SJSA1 (cell line): Measurements from ENCODE around the gene PAXIP1. TPM values are rescaled to one million over a fixed set of nuclear protein-coding genes. Genes with fewer than 3 reads are reported as not detected.

Source experiments
- DNase-seq, 2 experiments: peaks; one replicate each; pipeline ENCODE4 v3.0.0-alpha.2; 2015 to 2020; ENCODE audit warnings: low spot score in 2 of 2, low read depth in 1 of 2
- H3K27ac ChIP-seq: fragments of 250-450 bp; sonication (Bioruptor Pico); 2 replicates; pipeline ENCODE4 v1.5.1; 2020; ENCODE audit warnings: mild to moderate bottlenecking, moderate library complexity
- H3K27me3 ChIP-seq: fragments of 250-450 bp; sonication (Bioruptor Pico); replicated peaks from 2 replicates; pipeline ENCODE4 v1.5.1; 2020; ENCODE audit warnings: mild to moderate bottlenecking, moderate library complexity
- H3K36me3 ChIP-seq: fragments of 250-450 bp; sonication (Bioruptor Pico); 2 replicates; pipeline ENCODE4 v1.5.1; 2020; ENCODE audit warnings: mild to moderate bottlenecking
- H3K4me1 ChIP-seq: fragments of 250-450 bp; sonication (Bioruptor Pico); replicated peaks from 2 replicates; pipeline ENCODE4 v1.6.1; 2021; ENCODE audit warnings: mild to moderate bottlenecking
- H3K4me3 ChIP-seq: fragments of 250-450 bp; sonication (Bioruptor Pico); 2 replicates; pipeline ENCODE4 v1.5.1; 2020; ENCODE audit warnings: mild to moderate bottlenecking
- H3K9me3 ChIP-seq: fragments of 250-450 bp; sonication (Bioruptor Pico); replicated peaks from 2 replicates; pipeline ENCODE4 v1.5.1; 2020; ENCODE audit warnings: mild to moderate bottlenecking
- total RNA-seq: library from RNA; depleted of rRNA; stranded (reverse); fragments of >200 nt; shearing (Covaris generic); gene quantifications from 2 replicates; pipeline ENCODE4 v1.2.3, GENCODE V29; 2014

The PAXIP1 gene
- total RNA-seq, 1 experiment from 2014 or later, result 12.7 TPM

DNA sequence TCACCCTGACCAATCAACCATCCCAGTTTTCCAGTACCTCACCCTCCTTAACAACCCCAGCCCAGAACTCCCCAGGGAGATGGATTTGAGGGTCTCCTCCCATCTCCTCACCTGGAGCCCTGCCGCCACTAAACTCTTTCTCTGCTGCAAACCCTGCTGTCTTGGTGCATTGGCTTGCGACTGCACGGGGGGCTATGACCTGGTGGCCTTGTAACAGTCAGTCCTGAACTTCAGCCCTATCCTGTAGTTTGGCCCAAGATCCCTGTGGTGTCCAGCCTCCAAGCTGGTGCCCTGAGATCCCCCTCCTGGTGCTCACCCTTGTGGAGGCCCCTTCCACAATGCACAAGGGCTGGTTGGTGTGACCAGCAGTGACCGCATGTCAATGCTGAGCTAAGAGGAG is 91.9 kb downstream of the PAXIP1 start:
- Histone ChIP-seq H3K27ac (no peak overlapping the region), H3K9me3 (0 out of 2 replicates have a peak, but pooled peaks cover 2% of the 10 kb centered on the region), H3K27me3 (no peaks in the 10 kb centered on the region), H3K4me1 (no peaks in the 10 kb centered on the region; the same call in 1 of the 2 replicates), H3K36me3 (no peaks in the 10 kb centered on the region), H3K4me3 (no peak overlapping the region)
- DNase-seq, result no peak

GRCh38 chr7:154910125-154910524 is 92.8 kb downstream of the PAXIP1 start:
- Histone ChIP-seq H3K4me1 (no peaks in the 10 kb centered on the region; the same call in 1 of the 2 replicates), H3K27me3 (0 out of 2 replicates have a peak, but pooled peaks cover 4% of the 10 kb centered on the region), H3K27ac (no peak overlapping the region), H3K9me3 (0 out of 2 replicates have a peak, but pooled peaks cover 2% of the 10 kb centered on the region), H3K36me3 (no peaks in the 10 kb centered on the region), H3K4me3 (no peak overlapping the region)
- no peak for DNase-seq

- Histone ChIP-seq H3K27ac (no peak overlapping the region), H3K4me3 (no peak overlapping the region), H3K4me1 (no peaks in the 10 kb centered on the region; the same call in 1 of the 2 replicates), H3K27me3 (0 out of 2 replicates have a peak, but pooled peaks cover 4% of the 10 kb centered on the region), H3K9me3 (0 out of 2 replicates have a peak, but pooled peaks cover 2% of the 10 kb centered on the region), H3K36me3 (no peaks in the 10 kb centered on the region)
- DNase-seq, result no peak
Measured at GRCh38 chr7:154909241-154910105, 93.5 kb downstream of the PAXIP1 start.

DNA sequence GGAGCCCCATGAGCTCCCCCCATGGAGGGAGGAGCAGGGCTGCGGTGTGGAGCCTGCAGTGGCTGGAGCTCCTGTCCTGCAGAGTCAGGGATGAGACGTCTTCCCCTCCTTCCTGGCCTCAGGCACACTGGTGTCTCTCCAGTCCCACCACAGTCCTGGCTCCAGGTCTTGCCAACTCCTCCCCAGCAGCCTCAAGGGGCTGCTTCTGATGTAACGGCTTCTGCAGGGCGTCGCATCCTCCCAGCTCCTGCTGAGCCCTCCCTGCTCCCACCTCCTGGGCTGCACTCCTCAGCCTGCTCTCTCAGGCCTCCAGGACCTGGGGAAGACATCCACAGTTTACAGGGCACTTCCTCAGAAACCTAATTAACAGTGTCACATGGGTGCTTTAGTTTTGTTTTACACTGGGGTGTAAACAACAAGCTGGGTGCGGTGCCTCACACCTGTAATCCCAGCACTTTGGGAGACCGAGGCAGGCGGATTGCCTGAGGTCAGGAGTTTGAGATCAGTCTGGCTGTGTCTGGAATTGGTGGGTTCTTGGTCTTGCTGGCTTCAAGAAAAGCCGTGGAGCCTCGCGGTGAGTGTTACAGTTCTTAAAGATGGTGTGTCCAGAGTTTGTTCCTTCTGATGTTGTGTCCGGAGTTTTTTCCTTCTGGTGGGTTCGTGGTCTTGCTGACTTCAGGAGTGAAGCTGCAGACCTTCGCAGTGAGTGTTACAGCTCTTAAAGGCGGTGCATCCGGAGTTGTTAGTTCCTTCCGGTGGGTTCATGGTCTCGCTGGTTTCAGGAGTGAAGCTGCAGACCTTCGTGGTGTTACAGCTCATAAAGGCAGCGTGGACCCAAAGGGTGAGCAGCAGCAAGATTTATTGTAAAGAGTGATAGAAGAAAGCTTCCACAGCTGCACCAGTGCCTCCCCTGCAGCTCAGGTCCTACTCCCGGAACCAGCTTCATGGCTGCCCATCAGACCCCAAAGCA is 95.0 kb downstream of the PAXIP1 start:
- H3K27me3 ChIP-seq, result 0 out of 2 replicates have a peak, but pooled peaks cover 4% of the 10 kb centered on the region
- H3K27ac ChIP-seq, result no peak overlapping the region
- H3K9me3 ChIP-seq, result 0 out of 2 replicates have a peak, but pooled peaks cover 2% of the 10 kb centered on the region
- no peak for DNase-seq
- no peak overlapping the region for H3K4me3 ChIP-seq
- H3K4me1 ChIP-seq, result no peaks in the 10 kb centered on the region
- no peaks in the 10 kb centered on the region for H3K36me3 ChIP-seq

- Histone ChIP-seq H3K27ac (no peak overlapping the region), H3K36me3 (no peaks in the 10 kb centered on the region), H3K4me3 (no peak overlapping the region), H3K9me3 (0 out of 2 replicates have a peak, but pooled peaks cover 2% of the 10 kb centered on the region), H3K27me3 (0 out of 2 replicates have a peak, but pooled peaks cover 4% of the 10 kb centered on the region), H3K4me1 (no peaks in the 10 kb centered on the region)
- DNase-seq, result no peak
Measured at GRCh38 chr7:154906736-154907355, 96.1 kb downstream of the PAXIP1 start.

- no peak for DNase-seq
- Histone ChIP-seq H3K36me3 (no peaks in the 10 kb centered on the region), H3K9me3 (0 out of 2 replicates have a peak, but pooled peaks cover 2% of the 10 kb centered on the region), H3K27me3 (0 out of 2 replicates have a peak, but pooled peaks cover 4% of the 10 kb centered on the region), H3K4me3 (no peak overlapping the region), H3K27ac (no peak overlapping the region), H3K4me1 (no peaks in the 10 kb centered on the region)
Measured at GRCh38 chr7:154906201-154906600, 96.7 kb downstream of the PAXIP1 start.

DNA sequence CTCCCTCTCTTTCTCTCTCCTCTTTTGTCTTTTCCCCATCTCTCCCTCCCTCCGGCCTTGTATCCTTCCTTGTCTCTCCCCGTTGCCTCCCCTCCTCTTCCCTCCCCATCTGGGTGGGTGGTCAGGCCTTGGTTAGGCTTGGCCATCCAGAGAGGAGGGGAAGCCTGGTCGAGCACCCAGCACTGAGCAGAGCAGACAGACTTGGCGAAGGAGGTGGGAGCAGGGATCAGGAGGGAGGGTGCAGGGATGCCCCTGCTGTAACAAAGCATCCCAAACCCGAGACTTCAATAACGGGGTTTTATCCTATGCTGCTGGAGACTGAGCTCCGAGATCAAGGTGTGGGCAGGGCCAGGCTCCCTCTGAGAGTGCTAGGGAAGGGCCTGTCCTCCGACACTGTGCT is 97.3 kb downstream of the PAXIP1 start:
- no peak overlapping the region for H3K4me3 ChIP-seq
- H3K27ac ChIP-seq, result no peak overlapping the region
- no peaks in the 10 kb centered on the region for H3K4me1 ChIP-seq
- H3K9me3 ChIP-seq, result no peaks in the 10 kb centered on the region
- H3K36me3 ChIP-seq, result no peaks in the 10 kb centered on the region
- 0 out of 2 replicates have a peak, but pooled peaks cover 4% of the 10 kb centered on the region for H3K27me3 ChIP-seq
- no peak for DNase-seq

- Histone ChIP-seq H3K9me3 (no peaks in the 10 kb centered on the region), H3K4me1 (no peaks in the 10 kb centered on the region)
- DNase-seq, result no peak
Measured at GRCh38 chr7:154905146-154905545, 97.8 kb downstream of the PAXIP1 start.

GRCh38 chr7:154903083-154903731 is 99.7 kb downstream of the PAXIP1 start:
- H3K4me3 ChIP-seq, result no peak overlapping the region
- H3K9me3 ChIP-seq, result no peaks in the 10 kb centered on the region

More at GRCh38 chr7:154905146-154905545, 97.8 kb downstream of the PAXIP1 start:
- Histone ChIP-seq H3K27ac (no peak overlapping the region), H3K27me3 (0 out of 2 replicates have a peak, but pooled peaks cover 4% of the 10 kb centered on the region), H3K36me3 (no peaks in the 10 kb centered on the region), H3K4me3 (no peak overlapping the region)

DNA sequence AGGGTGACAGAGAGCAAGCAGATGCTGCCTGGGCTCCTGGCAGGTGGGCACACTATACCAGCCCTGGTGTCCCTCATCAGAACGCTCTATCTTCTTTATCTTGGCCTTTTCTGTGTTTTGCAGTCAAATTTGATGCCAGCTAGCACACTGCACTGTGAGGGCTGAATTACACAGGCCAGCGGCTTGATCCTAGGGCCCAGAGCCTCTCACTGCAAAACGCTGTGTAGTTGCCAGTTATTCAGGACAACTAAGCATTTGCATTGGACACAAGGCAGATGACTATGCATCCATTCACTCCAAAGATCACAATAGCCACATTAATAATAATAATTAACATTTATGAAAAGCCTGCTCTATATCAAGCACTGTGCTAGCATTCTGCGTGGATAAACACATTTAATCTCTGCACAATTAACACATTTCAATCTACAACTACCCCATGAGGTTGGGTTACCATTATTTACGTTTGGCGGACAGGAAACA is 100.3 kb downstream of the PAXIP1 start:
- no peak overlapping the region for H3K4me3 ChIP-seq
- H3K27ac ChIP-seq, result no peak overlapping the region
- no peaks in the 10 kb centered on the region for H3K4me1 ChIP-seq
- no peaks in the 10 kb centered on the region for H3K36me3 ChIP-seq
- no peaks in the 10 kb centered on the region for H3K9me3 ChIP-seq
- H3K27me3 ChIP-seq, result 0 out of 2 replicates have a peak, but pooled peaks cover 4% of the 10 kb centered on the region
- DNase-seq, result no peak

More at GRCh38 chr7:154903083-154903731, 99.7 kb downstream of the PAXIP1 start:
- Histone ChIP-seq H3K36me3 (no peaks in the 10 kb centered on the region), H3K27ac (no peak overlapping the region), H3K4me1 (no peaks in the 10 kb centered on the region), H3K27me3 (0 out of 2 replicates have a peak, but pooled peaks cover 4% of the 10 kb centered on the region)
- no peak for DNase-seq

DNA sequence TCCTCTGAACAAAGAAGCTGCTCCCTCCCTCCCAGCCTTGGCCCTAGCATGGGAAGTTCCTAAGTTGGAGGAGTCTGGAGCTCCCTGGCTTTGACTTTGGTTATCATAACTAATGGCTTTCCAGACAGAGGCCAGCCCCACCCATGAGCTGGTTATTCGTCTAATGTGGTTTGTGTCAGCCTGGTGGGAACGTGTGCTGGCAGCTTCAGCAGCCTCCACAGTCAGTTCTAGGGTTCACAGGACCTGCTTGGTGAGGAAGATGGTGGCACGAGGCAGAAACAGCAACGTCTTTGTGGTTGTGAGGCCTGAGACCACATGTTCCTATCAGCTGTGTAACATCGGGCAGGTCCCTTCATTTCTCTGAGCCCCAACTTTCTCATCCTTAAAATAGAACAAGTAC is 103.1 kb downstream of the PAXIP1 start:
- Histone ChIP-seq H3K27me3 (no peaks in the 10 kb centered on the region), H3K9me3 (no peaks in the 10 kb centered on the region), H3K36me3 (no peaks in the 10 kb centered on the region), H3K4me1 (no peaks in the 10 kb centered on the region), H3K4me3 (no peak overlapping the region), H3K27ac (no peak overlapping the region)
- DNase-seq, result no peak

- H3K9me3 ChIP-seq, result no peaks in the 10 kb centered on the region
- no peaks in the 10 kb centered on the region for H3K27me3 ChIP-seq
- no peaks in the 10 kb centered on the region for H3K36me3 ChIP-seq
- H3K4me1 ChIP-seq, result no peaks in the 10 kb centered on the region
- no peak overlapping the region for H3K27ac ChIP-seq
- no peak for DNase-seq
- H3K4me3 ChIP-seq, result no peak overlapping the region
Measured at GRCh38 chr7:154898973-154899855, 103.7 kb downstream of the PAXIP1 start.
